ENCODE measurements around the gene SH2B3. TPM values are rescaled to one million over a fixed set of nuclear protein-coding genes. Genes with fewer than 3 reads are reported as not detected.
A peak's percentile ranks its signal among the peaks of the same experiment; 100 is the strongest.
"Not testable (repeated sequence)": the region's sequence is repeated elsewhere in the genome, so short reads cannot be mapped to it uniquely, and the experiment has no call there.

Gene SH2B3
- total and polyA plus RNA-seq, 9 donors = 9.1 to 20.7 (median 15.7) TPM

DNA sequence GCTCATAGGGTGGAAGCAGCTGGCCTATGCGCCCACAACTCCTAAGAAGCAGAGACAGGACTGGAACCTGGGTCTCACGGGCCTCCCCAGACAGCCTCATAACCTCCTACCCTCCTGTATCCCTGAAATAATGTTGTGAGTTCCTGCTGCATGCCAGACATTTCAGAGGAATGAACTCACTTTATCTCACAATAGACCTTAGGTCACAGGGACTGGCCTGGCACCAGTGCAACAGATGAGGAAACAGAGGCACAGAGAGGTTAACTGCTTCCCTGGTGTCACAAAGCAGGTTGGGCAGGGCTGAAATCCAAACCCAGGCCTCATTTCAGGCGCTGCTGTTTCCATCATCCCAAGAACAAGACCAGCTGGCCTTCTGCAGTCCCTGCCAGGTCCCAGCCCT, 42.1 kb upstream of the SH2B3 start:
- H3K4me1 ChIP-seq (ENCODE audit: control insufficient read depth, insufficient read depth, low read length) = peaks cover 41% of the 10 kb centered on the region
- no peak overlapping the region for H3K4me3 ChIP-seq (ENCODE audit: low read length)
- no peaks in the 10 kb centered on the region for H3K9me3 ChIP-seq (replicated peaks; ENCODE audit: control insufficient read depth, low read depth, low read length)
- no peak for DNase-seq
- WGBS (ENCODE audit: insufficient coverage) = no CpG with 5 or more reads among the region's 3 CpGs
- no peaks in the 10 kb centered on the region for H3K27me3 ChIP-seq (ENCODE audit: control insufficient read depth, insufficient read depth, low read length)
- no peak overlapping the region for H3K27ac ChIP-seq (ENCODE audit: low read length)
- peaks cover 32% of the 10 kb centered on the region for H3K36me3 ChIP-seq (ENCODE audit: control insufficient read depth, insufficient read depth, low read length)

DNA sequence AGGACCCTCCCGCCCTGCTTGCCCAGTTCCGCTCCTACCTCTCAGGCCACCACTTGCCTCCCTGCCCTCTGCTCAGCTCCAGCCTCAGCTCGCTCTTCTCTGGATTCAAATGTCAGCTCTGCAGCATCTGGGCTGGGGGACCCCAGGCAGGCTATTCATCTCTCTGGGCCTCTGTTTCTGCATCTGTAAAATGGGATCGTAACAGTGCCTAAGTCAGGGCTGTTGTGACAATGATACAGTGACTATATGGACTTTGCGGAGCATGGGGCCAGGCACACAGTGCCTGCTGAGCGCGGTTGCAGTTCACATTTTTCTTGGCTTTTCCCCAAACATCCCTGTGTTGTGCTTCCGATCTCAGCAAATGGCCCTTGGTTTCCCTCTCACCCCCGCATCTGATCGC, 39.6 kb upstream of the SH2B3 start:
- WGBS (ENCODE audit: insufficient coverage) = 93% methylated on average over 10 of the region's 10 CpGs
- H3K27me3 ChIP-seq (ENCODE audit: control insufficient read depth, insufficient read depth, low read length) = no peaks in the 10 kb centered on the region
- H3K4me3 ChIP-seq (ENCODE audit: low read length) = no peak overlapping the region
- peaks cover 32% of the 10 kb centered on the region for H3K36me3 ChIP-seq (ENCODE audit: control insufficient read depth, insufficient read depth, low read length)
- H3K27ac ChIP-seq (ENCODE audit: low read length) = no peak overlapping the region
- no peak for DNase-seq
- peaks cover 30% of the 10 kb centered on the region for H3K4me1 ChIP-seq (ENCODE audit: control insufficient read depth, insufficient read depth, low read length)
- no peaks in the 10 kb centered on the region for H3K9me3 ChIP-seq (replicated peaks; ENCODE audit: control insufficient read depth, low read depth, low read length)

DNA sequence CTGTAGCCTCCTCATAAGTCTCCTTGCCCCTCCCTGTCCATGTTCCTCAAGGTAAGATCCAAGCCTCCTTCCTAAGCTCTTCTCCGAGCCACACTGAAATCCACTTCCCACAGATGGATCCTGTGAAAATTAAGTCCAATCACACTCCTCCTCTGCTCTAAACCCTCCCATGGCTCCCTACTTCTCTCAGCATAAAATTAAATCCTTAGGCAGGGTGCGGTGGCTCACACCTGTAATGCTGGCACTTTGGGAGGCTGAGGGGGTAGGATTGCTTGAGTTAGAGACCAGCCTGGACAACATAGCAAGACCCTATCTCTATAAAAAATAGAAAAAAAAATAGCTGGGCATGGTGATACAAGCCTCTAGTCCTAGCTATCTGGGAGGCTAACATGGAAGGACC, 39.1 kb upstream of the SH2B3 start:
- H3K4me1 ChIP-seq (ENCODE audit: control insufficient read depth, insufficient read depth, low read length) = peaks cover 25% of the 10 kb centered on the region
- 100% methylated on average over 1 of the region's 2 CpGs for WGBS (ENCODE audit: insufficient coverage)
- H3K4me3 ChIP-seq (ENCODE audit: low read length) = no peak overlapping the region
- no peak overlapping the region for H3K27ac ChIP-seq (ENCODE audit: low read length)
- H3K36me3 ChIP-seq (ENCODE audit: control insufficient read depth, insufficient read depth, low read length) = peaks cover 30% of the 10 kb centered on the region
- H3K9me3 ChIP-seq (replicated peaks; ENCODE audit: control insufficient read depth, low read depth, low read length) = no peaks in the 10 kb centered on the region
- no peaks in the 10 kb centered on the region for H3K27me3 ChIP-seq (ENCODE audit: control insufficient read depth, insufficient read depth, low read length)
- no peak for DNase-seq

DNA sequence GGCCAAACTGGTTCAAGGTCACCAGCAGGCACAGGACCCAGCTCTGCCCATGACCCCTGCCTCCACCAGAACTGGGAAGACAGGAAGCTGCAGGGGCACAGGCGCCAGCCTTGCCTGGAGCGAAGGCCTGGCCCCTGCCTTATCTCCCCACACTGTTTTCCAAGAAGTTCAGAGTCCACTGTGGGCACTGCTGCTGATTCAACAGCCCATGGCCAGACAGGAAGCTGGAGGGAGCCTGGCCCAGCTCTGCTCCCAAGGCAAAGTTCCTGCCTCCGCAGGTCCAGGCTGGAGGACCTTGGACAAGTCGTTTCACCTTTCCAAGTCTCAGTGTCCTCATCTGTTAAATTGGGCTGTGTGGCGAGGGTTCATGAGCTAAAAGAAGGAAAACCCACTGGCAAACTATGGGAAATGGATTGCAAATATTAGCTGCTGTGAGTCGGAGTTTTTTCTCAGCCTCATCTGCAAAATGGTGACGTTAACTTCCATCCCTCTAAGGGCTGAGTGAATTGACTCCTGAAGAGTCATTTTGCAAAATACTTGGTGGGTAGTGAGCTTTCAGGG, 38.0 kb upstream of the SH2B3 start:
- 81% methylated on average over 3 of the region's 7 CpGs for WGBS (ENCODE audit: insufficient coverage)
- peaks cover 21% of the 10 kb centered on the region for H3K4me1 ChIP-seq (ENCODE audit: control insufficient read depth, insufficient read depth, low read length)
- H3K4me3 ChIP-seq (ENCODE audit: low read length) = peak overlapping the region; percentile 80
- peaks cover 21% of the 10 kb centered on the region for H3K36me3 ChIP-seq (ENCODE audit: control insufficient read depth, insufficient read depth, low read length)
- H3K27ac ChIP-seq (ENCODE audit: low read length) = no peak overlapping the region
- H3K9me3 ChIP-seq (replicated peaks; ENCODE audit: control insufficient read depth, low read depth, low read length) = no peaks in the 10 kb centered on the region
- DNase-seq = no peak
- no peaks in the 10 kb centered on the region for H3K27me3 ChIP-seq (ENCODE audit: control insufficient read depth, insufficient read depth, low read length)

DNA sequence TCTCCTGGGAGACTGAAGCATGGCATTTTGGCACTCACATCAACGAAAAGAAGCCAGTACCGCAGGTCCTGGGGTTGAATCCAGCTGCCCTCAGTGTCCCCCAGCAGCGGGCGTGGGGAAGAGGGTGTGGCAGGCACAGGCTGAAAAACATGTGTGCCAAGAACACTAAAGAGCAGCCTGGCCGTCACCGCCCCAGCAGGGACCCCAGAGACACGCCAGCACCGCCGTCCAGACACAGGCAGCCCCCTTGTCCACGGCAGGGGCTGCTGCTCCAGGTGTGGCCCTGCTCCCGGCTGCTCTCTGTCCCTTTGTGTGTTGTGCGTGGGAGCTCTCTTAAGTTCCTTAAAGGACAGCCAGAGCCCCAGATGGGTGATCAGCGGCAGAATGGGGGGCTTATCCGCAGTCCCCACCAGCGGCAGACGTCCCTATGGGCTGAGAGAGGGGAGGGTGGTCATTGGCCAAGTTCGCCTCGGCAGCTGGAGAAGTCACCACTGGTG, 37.4 kb upstream of the SH2B3 start:
- WGBS (ENCODE audit: insufficient coverage) = 3% methylated on average over 16 of the region's 18 CpGs
- peaks cover 21% of the 10 kb centered on the region for H3K4me1 ChIP-seq (ENCODE audit: control insufficient read depth, insufficient read depth, low read length)
- no peak overlapping the region for H3K27ac ChIP-seq (ENCODE audit: low read length)
- peaks cover 16% of the 10 kb centered on the region for H3K36me3 ChIP-seq (ENCODE audit: control insufficient read depth, insufficient read depth, low read length)
- no peaks in the 10 kb centered on the region for H3K27me3 ChIP-seq (ENCODE audit: control insufficient read depth, insufficient read depth, low read length)
- peak overlapping the region; percentile 80 for H3K4me3 ChIP-seq (ENCODE audit: low read length)
- no peaks in the 10 kb centered on the region for H3K9me3 ChIP-seq (replicated peaks; ENCODE audit: control insufficient read depth, low read depth, low read length)
- DNase-seq = peak; percentile 32

DNA sequence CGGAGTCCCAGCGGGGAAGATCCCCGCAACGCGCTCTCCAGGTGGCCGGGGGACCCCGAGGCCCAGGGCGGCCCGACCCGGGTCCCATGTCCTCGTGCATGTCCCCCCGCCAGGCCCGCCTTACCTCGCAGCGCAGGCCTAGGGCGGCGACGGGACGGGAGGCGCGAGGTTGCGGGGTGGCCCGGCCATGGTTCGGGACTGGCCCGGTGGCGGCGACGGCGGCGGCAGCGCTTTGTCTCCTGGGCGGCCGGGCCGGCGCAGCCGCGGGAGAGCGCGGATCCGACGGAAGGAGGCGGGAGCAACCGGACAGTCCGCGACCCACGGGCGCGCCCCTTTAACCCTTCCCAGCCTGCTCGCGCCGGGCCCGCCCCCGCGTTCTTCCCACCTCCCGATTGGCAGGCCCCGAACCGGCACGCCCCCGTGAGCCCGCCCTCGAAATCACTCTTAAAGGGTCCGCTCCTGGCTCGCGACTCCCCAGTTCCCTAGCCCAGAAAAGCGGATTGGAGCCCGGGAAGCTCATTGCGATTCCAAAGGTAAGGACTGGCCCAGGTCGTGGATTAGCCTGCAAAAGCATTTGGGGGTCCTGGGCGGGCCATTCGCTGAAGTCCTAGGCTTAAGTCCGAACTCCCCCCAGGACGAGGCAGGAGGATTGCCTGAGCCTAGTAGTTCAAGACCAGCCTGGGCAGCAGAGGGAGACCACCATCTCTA, 36.8 kb upstream of the SH2B3 start, which contains the start of gene PHETA1:
PHETA1 (minus strand) TSS at position 308 of the 708 bp plus-strand sequence. CDS start 5,668 bp downstream, outside the sequence.
- Histone ChIP-seq H3K27ac (ENCODE audit: low read length) (no peak within 1 kb of the TSS), H3K4me3 (ENCODE audit: low read length) (peak within 1 kb of the TSS; percentile 80), H3K27me3 (ENCODE audit: control insufficient read depth, insufficient read depth, low read length) (no peaks in the 10 kb centered on the region), H3K4me1 (ENCODE audit: control insufficient read depth, insufficient read depth, low read length) (peaks cover 21% of the 10 kb centered on the region), H3K36me3 (ENCODE audit: control insufficient read depth, insufficient read depth, low read length) (peaks cover 10% of the 10 kb centered on the region), H3K9me3 (replicated peaks; ENCODE audit: control insufficient read depth, low read depth, low read length) (no peaks in the 10 kb centered on the region)
- WGBS (ENCODE audit: insufficient coverage) = under 1% methylated on average over 71 of the region's 72 CpGs
- peak; percentile 97 for DNase-seq

DNA sequence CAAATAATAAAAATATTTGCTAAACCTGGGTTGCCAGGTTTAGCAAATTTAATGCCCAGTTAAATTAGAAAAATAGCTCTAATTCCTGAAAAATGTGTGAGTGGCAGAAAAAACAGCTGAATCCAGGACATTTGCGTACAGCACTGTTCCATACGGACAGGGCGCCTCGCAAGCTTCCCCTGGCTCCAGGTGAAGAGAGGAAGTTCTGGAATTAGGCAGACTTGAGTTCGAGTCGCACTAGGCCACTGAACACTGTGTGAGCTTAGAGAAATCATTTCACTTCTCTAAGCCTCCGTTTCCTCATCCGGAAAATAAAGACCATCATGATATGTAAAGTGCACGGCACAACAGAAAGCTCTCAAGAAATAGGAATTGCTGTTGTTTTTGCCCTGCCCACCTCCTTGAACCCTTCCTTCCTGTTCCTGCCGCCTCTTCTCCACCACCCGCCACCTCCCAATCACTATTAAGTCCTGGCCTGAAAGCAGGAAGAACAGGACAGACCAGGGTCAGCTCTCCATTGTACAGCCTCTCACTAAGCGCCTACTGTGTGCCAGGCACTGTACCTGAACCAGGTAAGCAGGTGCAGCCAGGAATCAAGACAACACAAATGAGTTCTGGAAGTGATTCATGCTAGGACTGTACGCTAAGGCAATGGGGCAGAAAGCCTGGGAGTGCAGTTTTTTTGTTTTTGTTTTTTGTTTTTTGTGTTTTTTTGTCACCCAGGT, 36.1 kb upstream of the SH2B3 start:
- Histone ChIP-seq H3K4me1 (ENCODE audit: control insufficient read depth, insufficient read depth, low read length) (peaks cover 21% of the 10 kb centered on the region), H3K4me3 (ENCODE audit: low read length) (peak overlapping the region; percentile 80), H3K9me3 (replicated peaks; ENCODE audit: control insufficient read depth, low read depth, low read length) (no peaks in the 10 kb centered on the region), H3K27me3 (ENCODE audit: control insufficient read depth, insufficient read depth, low read length) (no peaks in the 10 kb centered on the region), H3K36me3 (ENCODE audit: control insufficient read depth, insufficient read depth, low read length) (peaks cover 10% of the 10 kb centered on the region), H3K27ac (ENCODE audit: low read length) (no peak overlapping the region)
- 53% methylated on average over 4 of the region's 13 CpGs for WGBS (ENCODE audit: insufficient coverage)
- DNase-seq = no peak

DNA sequence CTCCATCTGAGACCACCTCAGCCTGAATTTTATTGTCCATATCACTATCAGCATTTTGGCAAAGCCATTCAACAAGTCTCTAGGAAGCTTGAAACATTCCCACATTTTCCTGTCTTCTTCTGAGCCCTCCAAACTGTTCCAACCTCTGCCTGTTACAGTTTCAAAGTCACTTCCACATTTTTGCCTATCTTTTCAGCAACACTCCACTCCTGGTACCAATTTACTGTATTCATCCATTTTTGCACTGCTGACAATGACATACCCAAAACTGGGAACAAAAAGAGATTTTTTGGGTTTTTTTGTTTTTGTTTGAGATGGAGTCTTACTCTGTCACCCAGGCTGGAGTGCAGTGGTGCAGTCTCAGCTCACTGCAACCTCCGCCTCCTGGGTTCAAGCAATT, 32.5 kb upstream of the SH2B3 start:
- not testable (repeated sequence) for H3K9me3 ChIP-seq (replicated peaks; ENCODE audit: control insufficient read depth, low read depth, low read length); H3K4me3 ChIP-seq (ENCODE audit: low read length); DNase-seq; H3K4me1 ChIP-seq (ENCODE audit: control insufficient read depth, insufficient read depth, low read length); H3K27ac ChIP-seq (ENCODE audit: low read length); H3K36me3 ChIP-seq (ENCODE audit: control insufficient read depth, insufficient read depth, low read length); H3K27me3 ChIP-seq (ENCODE audit: control insufficient read depth, insufficient read depth, low read length)
- no CpG with 5 or more reads among the region's 1 CpG for WGBS (ENCODE audit: insufficient coverage)

DNA sequence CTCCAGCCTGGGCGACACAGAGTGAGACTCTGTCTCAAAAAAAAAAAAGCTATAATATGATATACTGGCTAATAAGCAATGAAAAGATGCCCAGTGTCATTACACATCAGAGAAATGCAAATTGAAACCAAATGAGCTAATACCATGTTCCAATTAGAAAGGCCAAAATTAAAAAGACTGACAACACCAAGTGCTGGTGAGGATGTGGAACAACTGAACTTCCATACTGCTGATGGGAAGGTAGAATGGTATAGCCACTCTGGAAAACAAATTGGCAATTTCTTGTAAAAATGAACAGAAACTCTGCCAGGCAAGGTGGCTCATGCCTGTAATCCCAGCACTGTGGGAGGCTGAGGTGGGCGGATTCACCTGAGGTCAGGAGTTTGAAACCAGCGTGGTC, 28.3 kb upstream of the SH2B3 start:
- Histone ChIP-seq H3K9me3 (replicated peaks; ENCODE audit: control insufficient read depth, low read depth, low read length) (peaks cover 2% of the 10 kb centered on the region), H3K27ac (ENCODE audit: low read length) (no peak overlapping the region), H3K36me3 (ENCODE audit: control insufficient read depth, insufficient read depth, low read length) (no peaks in the 10 kb centered on the region), H3K27me3 (ENCODE audit: control insufficient read depth, insufficient read depth, low read length) (no peaks in the 10 kb centered on the region), H3K4me3 (ENCODE audit: low read length) (no peak overlapping the region), H3K4me1 (ENCODE audit: control insufficient read depth, insufficient read depth, low read length) (no peaks in the 10 kb centered on the region)
- DNase-seq = no peak
- no CpG with 5 or more reads among the region's 3 CpGs for WGBS (ENCODE audit: insufficient coverage)

DNA sequence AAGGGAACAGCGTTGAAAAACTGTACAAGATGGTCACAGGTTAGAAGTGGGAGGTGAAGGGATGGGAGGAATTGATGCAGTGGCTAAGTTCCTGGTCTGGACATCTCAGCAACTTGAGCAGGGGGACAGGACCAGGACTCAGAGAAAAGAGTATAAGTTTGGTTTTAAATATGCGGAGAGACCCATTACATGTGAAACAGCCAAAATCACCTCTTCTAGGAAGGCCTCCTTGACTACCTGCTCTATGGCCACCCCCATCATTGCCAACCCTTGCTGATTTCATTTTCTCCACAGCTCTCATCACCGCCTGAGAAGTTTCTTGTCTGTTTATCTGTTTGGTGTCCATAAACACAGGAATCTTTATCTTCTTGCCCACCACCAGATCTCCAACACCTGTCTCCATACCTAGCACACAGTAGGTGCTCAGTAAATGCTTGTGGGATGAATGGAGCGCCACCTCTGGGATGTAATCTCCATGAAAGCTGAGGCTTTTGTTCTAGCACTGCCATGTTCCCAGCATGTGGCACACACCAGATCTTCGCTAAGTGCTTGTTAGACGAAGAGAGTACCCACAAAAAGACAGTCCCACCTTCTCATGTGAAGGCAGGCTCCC, 25.7 kb upstream of the SH2B3 start:
- no peaks in the 10 kb centered on the region for H3K4me1 ChIP-seq (ENCODE audit: control insufficient read depth, insufficient read depth, low read length)
- WGBS (ENCODE audit: insufficient coverage) = 86% methylated on average over 1 of the region's 6 CpGs
- H3K27ac ChIP-seq (ENCODE audit: low read length) = no peak overlapping the region
- no peak overlapping the region for H3K4me3 ChIP-seq (ENCODE audit: low read length)
- H3K9me3 ChIP-seq (replicated peaks; ENCODE audit: control insufficient read depth, low read depth, low read length) = peaks cover 2% of the 10 kb centered on the region
- H3K27me3 ChIP-seq (ENCODE audit: control insufficient read depth, insufficient read depth, low read length) = no peaks in the 10 kb centered on the region
- no peak for DNase-seq
- no peaks in the 10 kb centered on the region for H3K36me3 ChIP-seq (ENCODE audit: control insufficient read depth, insufficient read depth, low read length)
